GM23338 (cell line): Measurements from ENCODE around the gene MSRB1. TPM values are rescaled to one million over a fixed set of nuclear protein-coding genes. Genes with fewer than 3 reads are reported as not detected.

Experiments
- ATAC-seq: fragments of 200-7000 bp; cut with Tn5 transposase; 3 replicates; pipeline ENCODE4 v1.9.1; 2020
- DNase-seq: peaks from one replicate; pipeline ENCODE4 v3.0.0-alpha.2; 2015; ENCODE audit warnings: low spot score
- H2AFZ ChIP-seq: fragments of 200-600 bp; sonication (generic); 2 replicates; pipeline ENCODE4 v1.8.0; 2016; ENCODE audit warnings: antibody characterized with exemption, mild to moderate bottlenecking, moderate library complexity
- H3F3A ChIP-seq: fragments of 200-600 bp; sonication (generic); replicated peaks from 2 replicates; pipeline ENCODE4 v1.8.0; 2017; ENCODE audit warnings: antibody characterized with exemption, mixed run types, low read depth
- H3K27ac ChIP-seq: fragments of 200-600 bp; sonication (generic); 2 replicates; pipeline ENCODE4 v1.6.1; 2016; ENCODE audit warnings: low read depth
- H3K27me3 ChIP-seq: fragments of 200-600 bp; sonication (generic); 2 replicates; pipeline ENCODE4 v1.8.0; 2016; ENCODE audit warnings: mild to moderate bottlenecking, mixed run types, moderate library complexity; ENCODE audit not compliant: insufficient read depth
- H3K36me3 ChIP-seq: fragments of 200-600 bp; sonication (generic); 2 replicates; pipeline ENCODE4 v1.8.0; 2016; ENCODE audit warnings: mild to moderate bottlenecking; ENCODE audit not compliant: insufficient read depth
- H3K4me1 ChIP-seq: fragments of 200-600 bp; sonication (generic); 2 replicates; pipeline ENCODE4 v1.8.0; 2016; ENCODE audit warnings: mild to moderate bottlenecking, moderate library complexity; ENCODE audit not compliant: insufficient read depth
- H3K4me2 ChIP-seq: fragments of 200-600 bp; sonication (generic); 2 replicates; pipeline ENCODE4 v1.7.1; 2017; ENCODE audit warnings: mixed run types
- H3K4me3 ChIP-seq: fragments of 200-600 bp; sonication (generic); 2 replicates; pipeline ENCODE4 v1.6.1; 2016; ENCODE audit warnings: mixed run types
- H3K79me2 ChIP-seq: fragments of 200-600 bp; sonication (generic); replicated peaks from 2 replicates; pipeline ENCODE4 v1.8.0; 2017; ENCODE audit warnings: mild to moderate bottlenecking; ENCODE audit not compliant: insufficient read depth
- H3K9me2 ChIP-seq: fragments of 200-600 bp; sonication (generic); 2 replicates; pipeline ENCODE4 v1.8.0; 2017; ENCODE audit not compliant: insufficient read depth
- H4K20me1 ChIP-seq: fragments of 200-600 bp; sonication (generic); replicated peaks from 2 replicates; pipeline ENCODE4 v1.8.0; 2017; ENCODE audit warnings: mild to moderate bottlenecking; ENCODE audit not compliant: insufficient read depth
- H3K27ac Mint-ChIP-seq: 2 replicates; pipeline ENCODE4 v1.8.0; 2020; ENCODE audit warnings: inconsistent platforms, mild to moderate bottlenecking, moderate library complexity, mixed read lengths
- H3K27me3 Mint-ChIP-seq: 3 replicates; pipeline ENCODE4 v1.8.0; 2022; ENCODE audit warnings: low read depth, mild to moderate bottlenecking, moderate library complexity, mixed read lengths, inconsistent platforms; ENCODE audit not compliant: insufficient read depth, poor library complexity
- H3K36me3 Mint-ChIP-seq: 3 replicates; pipeline ENCODE4 v1.8.0; 2021; ENCODE audit warnings: low read depth, mild to moderate bottlenecking, inconsistent platforms, moderate library complexity, mixed read lengths
- H3K4me1 Mint-ChIP-seq: 3 replicates; pipeline ENCODE4 v1.8.0; 2020; ENCODE audit warnings: mild to moderate bottlenecking, inconsistent platforms, mixed read lengths
- H3K4me3 Mint-ChIP-seq: 3 replicates; pipeline ENCODE4 v1.8.0; 2021; ENCODE audit warnings: moderate library complexity, mild to moderate bottlenecking, inconsistent platforms, mixed read lengths
- H3K9me3 Mint-ChIP-seq: 3 replicates; pipeline ENCODE4 v1.8.0; 2020; ENCODE audit warnings: moderate library complexity, mild to moderate bottlenecking, inconsistent platforms, mixed read lengths
- CREB1 ChIP-seq: fragments of 250-450 bp; sonication (Bioruptor Pico); IDR thresholded peaks from 2 replicates; pipeline ENCODE4 v1.5.0; 2020; ENCODE audit warnings: low read depth, mild to moderate bottlenecking, moderate library complexity
- CTCF ChIP-seq, 2 experiments: fragments of 200-600 bp in 1 of 2; sonication (generic) in 1 of 2; conservative IDR thresholded peaks; 2 replicates each; pipeline versions ENCODE4 v1.5.1 to v1.6.1; 2016 to 2017; ENCODE audit warnings: antibody characterized with exemption in 2 of 2, low read depth in 2 of 2, mild to moderate bottlenecking in 2 of 2, moderate library complexity in 1 of 2
- ETS1 ChIP-seq: IDR thresholded peaks from 2 replicates; pipeline ENCODE4 v1.6.1; 2016; ENCODE audit warnings: antibody characterized with exemption
- EZH2 ChIP-seq: fragments of 200-600 bp; sonication (generic); IDR thresholded peaks from one replicate; pipeline ENCODE4 v1.8.0; 2017; ENCODE audit warnings: antibody characterized with exemption, mild to moderate bottlenecking, low read depth; ENCODE audit not compliant: unreplicated experiment
- EZH2phosphoT487 ChIP-seq: fragments of 200-600 bp; sonication (generic); IDR thresholded peaks from one replicate; pipeline ENCODE4 v1.8.1; 2018; ENCODE audit warnings: antibody characterized with exemption; ENCODE audit not compliant: unreplicated experiment
- JUNB ChIP-seq: IDR thresholded peaks from one replicate; pipeline ENCODE4 v1.6.1; 2016; ENCODE audit warnings: antibody characterized with exemption; ENCODE audit not compliant: unreplicated experiment
- NANOG ChIP-seq: IDR thresholded peaks from 2 replicates; pipeline ENCODE4 v1.6.1; 2016; ENCODE audit warnings: antibody characterized with exemption, borderline replicate concordance
- POLR2AphosphoS5 ChIP-seq: IDR thresholded peaks from 2 replicates; pipeline ENCODE4 v1.6.1; 2016; ENCODE audit warnings: antibody characterized with exemption, low read depth
- STAT1 ChIP-seq: IDR thresholded peaks from one replicate; pipeline ENCODE4 v1.6.1; 2016; ENCODE audit warnings: antibody characterized with exemption; ENCODE audit not compliant: unreplicated experiment
- ZNF114 ChIP-seq: fragments of 250-450 bp; sonication (Bioruptor Pico); IDR thresholded peaks from 2 replicates; pipeline ENCODE4 v1.5.0; 2020; ENCODE audit warnings: mild to moderate bottlenecking, moderate library complexity
- ZNF331 ChIP-seq: fragments of 250-450 bp; sonication (Bioruptor Pico); IDR thresholded peaks from 2 replicates; pipeline ENCODE4 v1.5.0; 2020; ENCODE audit warnings: low read depth, mild to moderate bottlenecking, moderate library complexity
- ZNF462 ChIP-seq: fragments of 250-450 bp; sonication (Bioruptor Pico); IDR thresholded peaks from 2 replicates; pipeline ENCODE4 v1.5.0; 2020; ENCODE audit warnings: mild to moderate bottlenecking, moderate library complexity
- polyA plus RNA-seq: library from polyadenylated mRNA; unstranded; fragments of >200 nt; fragmentation: Nextera tagmentation; extraction: Ambion mirVana; gene quantifications from 2 replicates; pipeline ENCODE4 v1.2.1, GENCODE V29; 2016
- total RNA-seq: library from RNA; depleted of rRNA; stranded (reverse); fragments of >200 nt; shearing (Covaris generic); gene quantifications from 2 replicates; pipeline ENCODE4 v1.2.3, GENCODE V29; 2014
- TF ChIP-seq, protein P1 (sequence below): IDR thresholded peaks from one replicate; pipeline ENCODE4 v1.6.1; 2018; ENCODE audit warnings: antibody characterized with exemption; ENCODE audit not compliant: unreplicated experiment

Gene MSRB1
- total and polyA plus RNA-seq, 2 experiments from 2014 or later = 30.4 to 31.3 TPM

DNA sequence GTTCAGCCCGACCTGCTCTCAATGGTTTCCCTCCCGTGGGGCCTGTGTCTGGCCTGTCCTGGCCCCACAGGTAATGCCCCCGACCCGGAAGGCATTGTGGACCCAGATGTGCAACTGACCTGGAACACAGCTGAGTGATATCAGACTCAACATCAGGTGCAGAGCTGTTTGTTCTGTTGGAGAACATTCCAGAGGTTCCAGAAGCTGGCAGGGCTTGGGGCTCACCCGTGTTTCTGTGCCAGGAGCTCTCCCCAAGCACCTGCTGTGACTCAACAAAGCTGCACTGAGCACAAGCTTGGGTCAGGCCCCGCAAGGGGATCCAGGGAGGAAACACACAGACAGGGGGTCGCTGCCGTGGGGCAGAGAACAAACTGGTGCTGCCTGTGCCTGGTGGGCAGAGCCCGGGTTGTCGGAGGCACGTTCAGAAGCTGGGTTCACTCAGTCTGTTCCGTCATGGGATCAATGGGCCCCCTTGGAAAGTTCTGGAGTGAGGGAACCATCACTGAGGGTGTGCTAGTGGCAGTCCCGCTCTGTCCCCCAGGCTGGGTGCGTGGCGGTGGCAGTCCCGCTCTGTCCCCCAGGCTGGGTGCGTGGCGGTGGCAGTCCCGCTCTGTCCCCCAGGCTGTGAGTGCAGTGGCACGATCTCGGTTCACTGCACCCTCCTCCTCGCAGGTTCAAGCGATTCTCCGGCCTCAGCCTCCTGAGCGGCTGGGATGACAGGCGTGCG is 46.9 kb downstream of the MSRB1 start:
- no peaks in the 10 kb centered on the region for H3K36me3 Mint-ChIP-seq
- H3K4me1 Mint-ChIP-seq = peaks cover 4% of the 10 kb centered on the region; the same call in 2 of the 3 replicates
- H3K27ac Mint-ChIP-seq = no peak overlapping the region
- TF ChIP-seq ZNF331 (CRISPR knock-in tag) (no peak), ZNF114 (CRISPR knock-in tag) (no peak), ZNF462 (no peak), POLR2AphosphoS5 (no peak), JUNB (no peak), CREB1 (no peak), EZH2phosphoT487 (no peak), STAT1 (no peak), ETS1 (no peak), NANOG (no peak), EZH2 (no peak), CTCF (conservative IDR thresholded peaks at IDR 0.05; ENCODE audit: low read depth in 2 of 2) (no peak)
- TF ChIP-seq, protein P1, sequence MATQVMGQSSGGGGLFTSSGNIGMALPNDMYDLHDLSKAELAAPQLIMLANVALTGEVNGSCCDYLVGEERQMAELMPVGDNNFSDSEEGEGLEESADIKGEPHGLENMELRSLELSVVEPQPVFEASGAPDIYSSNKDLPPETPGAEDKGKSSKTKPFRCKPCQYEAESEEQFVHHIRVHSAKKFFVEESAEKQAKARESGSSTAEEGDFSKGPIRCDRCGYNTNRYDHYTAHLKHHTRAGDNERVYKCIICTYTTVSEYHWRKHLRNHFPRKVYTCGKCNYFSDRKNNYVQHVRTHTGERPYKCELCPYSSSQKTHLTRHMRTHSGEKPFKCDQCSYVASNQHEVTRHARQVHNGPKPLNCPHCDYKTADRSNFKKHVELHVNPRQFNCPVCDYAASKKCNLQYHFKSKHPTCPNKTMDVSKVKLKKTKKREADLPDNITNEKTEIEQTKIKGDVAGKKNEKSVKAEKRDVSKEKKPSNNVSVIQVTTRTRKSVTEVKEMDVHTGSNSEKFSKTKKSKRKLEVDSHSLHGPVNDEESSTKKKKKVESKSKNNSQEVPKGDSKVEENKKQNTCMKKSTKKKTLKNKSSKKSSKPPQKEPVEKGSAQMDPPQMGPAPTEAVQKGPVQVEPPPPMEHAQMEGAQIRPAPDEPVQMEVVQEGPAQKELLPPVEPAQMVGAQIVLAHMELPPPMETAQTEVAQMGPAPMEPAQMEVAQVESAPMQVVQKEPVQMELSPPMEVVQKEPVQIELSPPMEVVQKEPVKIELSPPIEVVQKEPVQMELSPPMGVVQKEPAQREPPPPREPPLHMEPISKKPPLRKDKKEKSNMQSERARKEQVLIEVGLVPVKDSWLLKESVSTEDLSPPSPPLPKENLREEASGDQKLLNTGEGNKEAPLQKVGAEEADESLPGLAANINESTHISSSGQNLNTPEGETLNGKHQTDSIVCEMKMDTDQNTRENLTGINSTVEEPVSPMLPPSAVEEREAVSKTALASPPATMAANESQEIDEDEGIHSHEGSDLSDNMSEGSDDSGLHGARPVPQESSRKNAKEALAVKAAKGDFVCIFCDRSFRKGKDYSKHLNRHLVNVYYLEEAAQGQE = no peak
- Histone ChIP-seq H3K4me2 (no peak overlapping the region), H3K79me2 (no peaks in the 10 kb centered on the region), H3K4me3 (no peak overlapping the region), H3K27me3 (no peaks in the 10 kb centered on the region), H4K20me1 (no peaks in the 10 kb centered on the region), H3K27ac (no peak overlapping the region), H3K9me2 (no peaks in the 10 kb centered on the region), H3K36me3 (no peaks in the 10 kb centered on the region), H3F3A (no peaks in the 10 kb centered on the region), H2AFZ (peak overlapping the region; percentile 52; the same call in 1 of the 2 replicates), H3K4me1 (peaks cover 4% of the 10 kb centered on the region; the same call in 1 of the 2 replicates)
- peaks cover 3% of the 10 kb centered on the region for H3K27me3 Mint-ChIP-seq
- H3K9me3 Mint-ChIP-seq = no peaks in the 10 kb centered on the region
- H3K4me3 Mint-ChIP-seq = no peak overlapping the region; the same call in 2 of the 3 replicates
- ATAC-seq (peak; percentile 22; the same call in 1 of the 3 replicates), DNase-seq (no peak)
